ENCODE measurements around the gene SUGP1. TPM values are rescaled to one million over a fixed set of nuclear protein-coding genes. Genes with fewer than 3 reads are reported as not detected.

Gene SUGP1
- total and polyA plus RNA-seq, 2 experiments from 2014 or later: 13.1 to 43.7 TPM

DNA sequence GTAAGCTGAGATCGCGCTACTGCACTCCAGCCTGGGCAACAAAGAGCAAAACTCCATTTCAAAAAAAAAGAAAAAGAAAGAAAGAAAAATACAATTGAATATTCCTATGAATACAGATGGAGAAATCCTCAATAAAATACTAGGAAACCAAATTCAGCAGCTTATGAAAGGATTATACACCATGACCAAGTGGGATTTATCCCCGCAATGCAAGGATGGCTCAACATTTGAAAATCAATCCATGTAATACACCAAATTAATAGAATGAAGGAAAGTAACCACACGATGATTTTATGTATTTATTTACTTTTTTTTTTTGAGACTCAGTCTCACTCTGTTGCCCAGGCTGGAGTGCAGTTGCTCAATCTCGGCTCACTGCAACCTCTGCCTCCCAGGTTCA is 27.7 kb downstream of the SUGP1 start:
- Histone ChIP-seq H3K9me2 (replicated peaks; ENCODE audit: insufficient read depth) (no peaks in the 10 kb centered on the region), H3K9me3 (ENCODE audit: low read depth) (no peaks in the 10 kb centered on the region), H3K4me2 (no peak overlapping the region), H3K4me1 (ENCODE audit: insufficient read depth) (no peaks in the 10 kb centered on the region), H4K20me1 (ENCODE audit: insufficient read depth, poor library complexity, severe bottlenecking) (no peaks in the 10 kb centered on the region), H2AFZ (no peak overlapping the region), H3K79me2 (no peaks in the 10 kb centered on the region), H3K27me3 (no peaks in the 10 kb centered on the region), H3K36me3 (replicated peaks; ENCODE audit: insufficient read depth, low read depth) (no peaks in the 10 kb centered on the region), H3K4me3 (no peak overlapping the region), H3K27ac (no peak overlapping the region)
- DNase-seq (ENCODE audit: low spot score): no peak
- TF ChIP-seq, protein P1, sequence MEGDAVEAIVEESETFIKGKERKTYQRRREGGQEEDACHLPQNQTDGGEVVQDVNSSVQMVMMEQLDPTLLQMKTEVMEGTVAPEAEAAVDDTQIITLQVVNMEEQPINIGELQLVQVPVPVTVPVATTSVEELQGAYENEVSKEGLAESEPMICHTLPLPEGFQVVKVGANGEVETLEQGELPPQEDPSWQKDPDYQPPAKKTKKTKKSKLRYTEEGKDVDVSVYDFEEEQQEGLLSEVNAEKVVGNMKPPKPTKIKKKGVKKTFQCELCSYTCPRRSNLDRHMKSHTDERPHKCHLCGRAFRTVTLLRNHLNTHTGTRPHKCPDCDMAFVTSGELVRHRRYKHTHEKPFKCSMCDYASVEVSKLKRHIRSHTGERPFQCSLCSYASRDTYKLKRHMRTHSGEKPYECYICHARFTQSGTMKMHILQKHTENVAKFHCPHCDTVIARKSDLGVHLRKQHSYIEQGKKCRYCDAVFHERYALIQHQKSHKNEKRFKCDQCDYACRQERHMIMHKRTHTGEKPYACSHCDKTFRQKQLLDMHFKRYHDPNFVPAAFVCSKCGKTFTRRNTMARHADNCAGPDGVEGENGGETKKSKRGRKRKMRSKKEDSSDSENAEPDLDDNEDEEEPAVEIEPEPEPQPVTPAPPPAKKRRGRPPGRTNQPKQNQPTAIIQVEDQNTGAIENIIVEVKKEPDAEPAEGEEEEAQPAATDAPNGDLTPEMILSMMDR (IDR thresholded peaks at IDR 0.05; ENCODE audit: poor library complexity): no peak
- TF ChIP-seq EZH2 (IDR thresholded peaks at IDR 0.05; ENCODE audit: borderline replicate concordance): no peak
- no peak for TF ChIP-seq EZH2phosphoT487 (IDR thresholded peaks at IDR 0.05; ENCODE audit: low read depth, severe bottlenecking, unreplicated experiment)
- 92% methylated on average over 5 of the region's 5 CpGs for WGBS (ENCODE audit: low lambda C conversion rate, missing lambda C conversion rate)

DNA sequence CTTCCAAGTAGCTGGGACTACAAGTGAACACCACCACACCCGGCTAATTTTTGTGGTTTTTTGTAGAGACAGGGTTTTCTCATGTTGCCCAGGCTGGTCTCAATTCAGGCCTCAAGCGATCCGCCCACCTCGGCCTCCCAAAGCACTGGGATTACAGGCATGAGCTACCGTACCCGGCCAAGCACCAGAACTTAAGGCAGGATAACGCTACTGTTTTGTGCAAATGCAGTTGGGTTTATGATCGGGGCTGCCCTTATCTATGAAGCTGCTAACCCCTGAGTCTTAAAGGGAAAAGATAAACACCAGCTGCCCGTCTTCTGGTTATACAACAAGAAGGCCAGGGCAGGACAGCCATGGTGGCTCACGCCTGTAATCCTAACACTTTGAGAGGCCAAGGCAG is 34.6 kb downstream of the SUGP1 start:
- Histone ChIP-seq H3K4me3 (no peak overlapping the region), H3K27ac (no peak overlapping the region), H3K36me3 (replicated peaks; ENCODE audit: insufficient read depth, low read depth) (no peaks in the 10 kb centered on the region), H3K27me3 (no peaks in the 10 kb centered on the region), H2AFZ (no peak overlapping the region), H3K4me2 (no peak overlapping the region), H3K4me1 (ENCODE audit: insufficient read depth) (no peaks in the 10 kb centered on the region), H4K20me1 (ENCODE audit: insufficient read depth, poor library complexity, severe bottlenecking) (no peaks in the 10 kb centered on the region), H3K9me2 (replicated peaks; ENCODE audit: insufficient read depth) (no peaks in the 10 kb centered on the region), H3K79me2 (no peaks in the 10 kb centered on the region), H3K9me3 (ENCODE audit: low read depth) (no peaks in the 10 kb centered on the region)
- TF ChIP-seq, protein P1 (IDR thresholded peaks at IDR 0.05; ENCODE audit: poor library complexity): no peak
- TF ChIP-seq EZH2phosphoT487 (IDR thresholded peaks at IDR 0.05; ENCODE audit: low read depth, severe bottlenecking, unreplicated experiment) (peak; percentile 63), EZH2 (IDR thresholded peaks at IDR 0.05; ENCODE audit: borderline replicate concordance) (no peak)
- 49% methylated on average over 10 of the region's 10 CpGs for WGBS (ENCODE audit: low lambda C conversion rate, missing lambda C conversion rate)
- peak; percentile 8 for DNase-seq (ENCODE audit: low spot score)

DNA sequence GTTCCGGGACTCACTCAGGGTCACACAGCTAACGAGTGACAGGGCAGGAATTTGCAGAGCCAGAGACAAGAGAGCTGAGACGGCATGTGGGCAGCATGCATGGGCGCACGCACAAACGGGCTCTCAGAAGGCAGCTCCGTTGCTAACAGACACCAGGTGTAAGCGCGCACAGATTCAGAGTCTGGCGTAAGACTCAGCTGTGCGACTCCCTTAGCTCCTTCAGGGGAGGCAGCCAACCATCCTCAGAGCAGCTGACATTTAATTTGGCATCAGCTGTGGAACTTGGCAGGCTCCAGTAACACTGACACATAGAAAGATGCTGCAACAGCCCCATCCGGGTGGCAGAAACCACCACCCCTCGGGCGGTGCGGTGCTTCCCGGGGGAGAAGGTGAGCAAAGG is 39.7 kb downstream of the SUGP1 start:
- TF ChIP-seq EZH2 (IDR thresholded peaks at IDR 0.05; ENCODE audit: borderline replicate concordance) (no peak), EZH2phosphoT487 (IDR thresholded peaks at IDR 0.05; ENCODE audit: low read depth, severe bottlenecking, unreplicated experiment) (no peak)
- TF ChIP-seq, protein P1 (IDR thresholded peaks at IDR 0.05; ENCODE audit: poor library complexity): no peak
- no peak for DNase-seq (ENCODE audit: low spot score)
- Histone ChIP-seq H3K4me1 (ENCODE audit: insufficient read depth) (peaks cover 4% of the 10 kb centered on the region), H3K79me2 (no peaks in the 10 kb centered on the region), H2AFZ (no peak overlapping the region), H3K27ac (no peak overlapping the region), H3K9me2 (replicated peaks; ENCODE audit: insufficient read depth) (no peaks in the 10 kb centered on the region), H4K20me1 (ENCODE audit: insufficient read depth, poor library complexity, severe bottlenecking) (no peaks in the 10 kb centered on the region), H3K27me3 (no peaks in the 10 kb centered on the region), H3K9me3 (ENCODE audit: low read depth) (no peaks in the 10 kb centered on the region), H3K4me2 (no peak overlapping the region), H3K4me3 (no peak overlapping the region), H3K36me3 (replicated peaks; ENCODE audit: insufficient read depth, low read depth) (no peaks in the 10 kb centered on the region)
- 96% methylated on average over 16 of the region's 16 CpGs for WGBS (ENCODE audit: low lambda C conversion rate, missing lambda C conversion rate)

- Histone ChIP-seq H3K36me3 (replicated peaks; ENCODE audit: insufficient read depth, low read depth) (no peaks in the 10 kb centered on the region), H3K4me1 (ENCODE audit: insufficient read depth) (peaks cover 4% of the 10 kb centered on the region), H3K9me2 (replicated peaks; ENCODE audit: insufficient read depth) (no peaks in the 10 kb centered on the region), H3K79me2 (no peaks in the 10 kb centered on the region), H3K4me3 (no peak overlapping the region), H4K20me1 (ENCODE audit: insufficient read depth, poor library complexity, severe bottlenecking) (no peaks in the 10 kb centered on the region), H3K9me3 (ENCODE audit: low read depth) (no peaks in the 10 kb centered on the region), H2AFZ (no peak overlapping the region), H3K27ac (no peak overlapping the region), H3K27me3 (no peaks in the 10 kb centered on the region), H3K4me2 (no peak overlapping the region)
- WGBS (ENCODE audit: low lambda C conversion rate, missing lambda C conversion rate): 96% methylated on average over 13 of the region's 16 CpGs
- DNase-seq (ENCODE audit: low spot score): peak; percentile 2
- TF ChIP-seq, protein P1 (IDR thresholded peaks at IDR 0.05; ENCODE audit: poor library complexity): no peak
- no peak for TF ChIP-seq EZH2phosphoT487 (IDR thresholded peaks at IDR 0.05; ENCODE audit: low read depth, severe bottlenecking, unreplicated experiment)
- no peak for TF ChIP-seq EZH2 (IDR thresholded peaks at IDR 0.05; ENCODE audit: borderline replicate concordance)
Observed at GRCh38 chr19:19279853-19280252, 40.5 kb downstream of the SUGP1 start.
